ENCODE data around the gene ELN. TPM values are rescaled to one million over a fixed set of nuclear protein-coding genes. Genes with fewer than 3 reads are reported as not detected.

Gene ELN
- total RNA-seq, 1 experiment from 2014 or later = 0.37 TPM

GRCh38 chr7:74014931-74015330 lies 13.0 kb upstream of the ELN start:
- Histone ChIP-seq H4K20me1 (ENCODE audit: control insufficient read depth, insufficient read depth, insufficient read length) (no peaks in the 10 kb centered on the region), H3K23ac (ENCODE audit: insufficient read length, low read depth, low read length) (no peak overlapping the region), H3K27ac (ENCODE audit: insufficient read length, low read depth, low read length) (no peak overlapping the region), H4K91ac (ENCODE audit: insufficient read length, low read depth, low read length) (no peak overlapping the region), H2BK15ac (ENCODE audit: low read depth, low read length) (no peak overlapping the region), H2AFZ (ENCODE audit: low read length) (no peak overlapping the region), H3K4me2 (ENCODE audit: insufficient read depth, insufficient read length, low read length) (no peak overlapping the region), H2BK20ac (ENCODE audit: low read depth, low read length, poor library complexity, severe bottlenecking) (no peak overlapping the region), H3K79me1 (ENCODE audit: insufficient read depth, low read depth, low read length, poor library complexity, severe bottlenecking) (no peaks in the 10 kb centered on the region), H3K27me3 (ENCODE audit: insufficient read depth, low read length) (no peaks in the 10 kb centered on the region), H3T11ph (ENCODE audit: low read length) (no peak overlapping the region), H2BK120ac (ENCODE audit: low read depth, low read length, poor library complexity, severe bottlenecking) (no peak overlapping the region), H3K56ac (ENCODE audit: insufficient read length, low read depth, low read length) (no peak overlapping the region), H3K79me2 (ENCODE audit: insufficient read depth, low read length) (no peaks in the 10 kb centered on the region), H3K4ac (ENCODE audit: low read depth, low read length) (no peak overlapping the region), H3K4me1 (ENCODE audit: insufficient read depth, low read length) (no peaks in the 10 kb centered on the region), H3K14ac (ENCODE audit: insufficient read depth, low read length) (no peak overlapping the region), H2BK5ac (ENCODE audit: insufficient read length, low read length) (no peak overlapping the region), H4K8ac (replicated peaks; ENCODE audit: insufficient read length, low read depth, low read length) (no peak overlapping the region), H3K23me2 (ENCODE audit: insufficient read length, low read depth, low read length, poor library complexity, severe bottlenecking) (no peaks in the 10 kb centered on the region), H2BK12ac (ENCODE audit: insufficient read length, low read depth, low read length) (no peak overlapping the region), H4K5ac (ENCODE audit: insufficient read length, low read depth, low read length) (no peak overlapping the region), H3K18ac (ENCODE audit: insufficient read length, low read depth, low read length) (no peak overlapping the region), H3K9me3 (ENCODE audit: control insufficient read depth, low read depth, low read length) (no peaks in the 10 kb centered on the region), H3K9ac (ENCODE audit: extremely low read depth, insufficient read length, low read length) (no peak overlapping the region), H2AK5ac (ENCODE audit: insufficient read length, low read length) (no peak overlapping the region)
- Mint-ChIP-seq H3K9me3 (no peaks in the 10 kb centered on the region; a peak in 1 of 5 replicates), H3K36me3 (ENCODE audit: insufficient read depth in 1 of 3, low read depth in 3 of 3) (no peaks in the 10 kb centered on the region; a peak in 1 of 7 replicates), H3K4me1 (peaks cover 13 to 25% of the 10 kb centered on the region in 2 experiments), H3K27me3 (ENCODE audit: low read depth) (peaks cover 2% of the 10 kb centered on the region), H3K27ac (no peak overlapping the region), H3K4me3 (no peak overlapping the region)
- WGBS (ENCODE audit: extremely low coverage, insufficient read length, low lambda C conversion rate) = no CpG with 5 or more reads among the region's 6 CpGs
- no peak for TF ChIP-seq CTCF (conservative IDR thresholded peaks at IDR 0.05)
- DNase-seq = no peak
